GM12874 (cell line): ENCODE results near the gene ABHD12B.

Source experiments
- CTCF ChIP-seq: IDR thresholded peaks from 2 replicates; pipeline ENCODE4 v1.5.1; 2011; ENCODE audit warnings: low read depth, mild to moderate bottlenecking, control low read depth, low read length, moderate library complexity; ENCODE audit not compliant: insufficient read depth

ABHD12B gene

GRCh38 chr14:50844391-50844790, 27.5 kb upstream of the ABHD12B start:
- TF ChIP-seq CTCF, result no peak

GRCh38 chr14:50845166-50845565, 26.7 kb upstream of the ABHD12B start:
- TF ChIP-seq CTCF, result no peak

- no peak for TF ChIP-seq CTCF
These were observed 25.5 kb upstream of the ABHD12B start for GRCh38 chr14:50846226-50846880.

GRCh38 chr14:50853891-50854290, 18.0 kb upstream of the ABHD12B start:
- TF ChIP-seq CTCF, result no peak

GRCh38 chr14:50854521-50854920, 17.3 kb upstream of the ABHD12B start:
- no peak for TF ChIP-seq CTCF

GRCh38 chr14:50855558-50855957, 16.3 kb upstream of the ABHD12B start:
- no peak for TF ChIP-seq CTCF

- TF ChIP-seq CTCF, result no peak
These were observed 15.2 kb upstream of the ABHD12B start for GRCh38 chr14:50856660-50857059.
